GM19324 (cell line): ENCODE data around the gene CALML6.

Experiments
- ATAC-seq: cut with Tn5 transposase; IDR thresholded peaks from one replicate; pipeline ENCODE4 v1.9.1; 2021; ENCODE audit warnings: mild to moderate bottlenecking, moderate library complexity; ENCODE audit not compliant: unreplicated experiment, low FRiP score

Gene CALML6

DNA sequence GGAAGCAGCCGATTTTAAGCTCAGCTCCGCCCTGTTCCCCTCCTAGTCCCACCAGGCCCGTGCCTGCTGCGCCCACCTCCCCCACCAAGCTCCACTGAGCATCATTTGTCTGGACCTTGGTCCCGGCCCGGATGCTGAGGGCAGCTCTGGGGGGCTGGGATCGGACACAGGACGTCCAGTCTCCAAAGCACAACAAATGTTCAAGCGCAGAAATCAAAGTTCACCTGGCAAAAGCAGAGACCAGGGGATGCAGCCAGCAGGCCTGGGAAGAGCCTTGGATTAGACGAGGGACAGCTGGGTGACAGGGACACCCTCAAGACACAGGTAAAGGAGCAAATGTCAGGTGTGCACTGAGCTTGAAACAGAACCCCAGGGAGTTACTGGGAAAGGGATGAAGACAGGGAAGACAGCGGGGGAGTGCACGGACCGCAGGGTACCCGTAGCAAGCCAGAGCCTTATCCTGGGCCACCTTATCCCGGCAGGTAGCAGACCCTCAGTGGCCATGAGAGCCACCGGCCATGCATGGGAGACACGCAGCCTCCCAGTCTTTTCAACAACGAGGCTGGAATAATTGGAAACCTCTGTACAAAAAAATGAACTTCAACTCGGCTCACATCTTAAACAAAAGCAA is 26.3 kb downstream of the CALML6 start:
- ATAC-seq, result no peak

DNA sequence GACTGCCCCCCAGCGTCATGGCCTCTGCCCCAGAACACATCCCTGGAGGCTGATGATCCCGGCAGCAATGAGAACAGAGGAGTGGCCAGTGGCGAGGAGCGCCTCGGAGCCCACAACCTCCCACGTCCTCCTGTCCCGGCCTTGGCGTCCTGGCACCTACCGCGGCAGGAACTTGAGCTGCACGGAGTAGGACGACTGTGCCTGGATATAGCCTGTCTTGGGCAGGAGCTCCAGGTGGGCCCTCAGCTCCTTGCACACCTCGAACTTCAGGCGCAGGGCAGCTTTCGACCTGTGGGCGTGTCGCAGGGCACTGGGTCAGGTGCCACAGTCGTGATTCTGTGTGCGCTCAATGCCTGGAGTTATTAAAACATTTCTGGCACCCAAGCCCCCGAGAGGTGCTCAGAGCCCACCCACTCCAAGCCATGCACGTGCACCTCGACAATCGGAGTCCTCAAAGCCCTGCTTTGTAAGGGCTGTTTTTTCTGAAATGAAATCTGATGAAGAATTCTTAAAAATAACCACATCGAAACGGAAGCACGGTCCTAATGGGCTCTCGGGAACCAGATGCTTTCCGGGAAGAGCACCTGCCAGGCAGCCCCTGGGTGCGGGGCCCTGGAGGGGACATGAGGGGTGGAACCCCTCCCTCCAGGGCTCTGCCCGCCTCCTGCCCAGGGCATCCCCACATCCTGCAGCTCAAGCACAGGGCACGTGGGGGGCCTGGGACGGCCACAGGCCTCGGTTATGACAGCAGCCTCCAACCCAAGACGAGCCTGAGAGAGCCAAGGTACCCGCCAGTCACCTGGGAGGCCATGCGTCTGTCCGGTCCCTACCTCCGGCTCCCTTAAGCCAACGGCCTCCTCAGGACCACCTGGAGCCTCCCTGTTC is 27.1 kb downstream of the CALML6 start:
- no peak for ATAC-seq

DNA sequence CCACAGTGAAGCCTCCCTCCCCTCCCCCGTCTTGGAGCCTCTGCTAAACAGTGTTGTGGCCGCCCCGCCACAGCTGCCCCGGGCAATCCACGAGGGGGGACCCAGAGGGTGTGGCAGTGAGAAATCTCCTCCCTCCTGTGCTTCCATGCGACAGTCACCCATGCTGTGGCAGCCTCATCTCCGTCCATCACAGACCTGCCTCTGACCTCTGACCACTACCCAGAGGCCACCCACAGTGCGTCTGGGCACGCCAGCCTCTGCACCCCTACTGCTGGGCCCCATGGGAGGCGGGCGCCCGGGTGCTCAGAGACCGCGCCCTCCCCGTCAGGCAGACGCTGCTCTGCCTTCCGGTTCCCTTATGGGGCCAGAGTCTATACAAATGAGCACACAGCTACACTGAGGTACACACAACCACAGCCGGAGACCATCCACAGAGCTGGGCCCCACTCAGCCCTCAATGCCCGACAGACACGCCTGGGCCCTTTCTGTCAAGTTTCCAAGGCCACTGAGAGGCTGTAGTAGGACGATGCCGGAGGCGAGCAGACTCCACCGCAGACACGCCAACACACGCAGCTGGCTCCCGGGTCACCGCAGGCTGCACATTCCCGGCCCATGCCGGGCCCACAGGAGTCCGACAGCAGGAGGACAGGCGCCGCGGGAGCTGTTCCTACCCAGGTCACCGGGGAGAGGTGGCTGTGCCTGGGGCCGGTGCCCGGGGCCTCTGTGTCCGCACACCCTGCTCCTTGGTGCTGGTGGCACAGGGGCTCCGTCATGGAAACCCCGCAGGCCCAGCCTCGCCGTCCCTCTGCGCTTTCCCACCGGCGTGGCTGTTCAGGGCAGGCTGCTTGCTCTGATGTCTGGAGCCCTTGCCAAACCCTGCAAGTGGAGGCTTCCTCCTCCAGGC is 27.9 kb downstream of the CALML6 start:
- no peak for ATAC-seq

DNA sequence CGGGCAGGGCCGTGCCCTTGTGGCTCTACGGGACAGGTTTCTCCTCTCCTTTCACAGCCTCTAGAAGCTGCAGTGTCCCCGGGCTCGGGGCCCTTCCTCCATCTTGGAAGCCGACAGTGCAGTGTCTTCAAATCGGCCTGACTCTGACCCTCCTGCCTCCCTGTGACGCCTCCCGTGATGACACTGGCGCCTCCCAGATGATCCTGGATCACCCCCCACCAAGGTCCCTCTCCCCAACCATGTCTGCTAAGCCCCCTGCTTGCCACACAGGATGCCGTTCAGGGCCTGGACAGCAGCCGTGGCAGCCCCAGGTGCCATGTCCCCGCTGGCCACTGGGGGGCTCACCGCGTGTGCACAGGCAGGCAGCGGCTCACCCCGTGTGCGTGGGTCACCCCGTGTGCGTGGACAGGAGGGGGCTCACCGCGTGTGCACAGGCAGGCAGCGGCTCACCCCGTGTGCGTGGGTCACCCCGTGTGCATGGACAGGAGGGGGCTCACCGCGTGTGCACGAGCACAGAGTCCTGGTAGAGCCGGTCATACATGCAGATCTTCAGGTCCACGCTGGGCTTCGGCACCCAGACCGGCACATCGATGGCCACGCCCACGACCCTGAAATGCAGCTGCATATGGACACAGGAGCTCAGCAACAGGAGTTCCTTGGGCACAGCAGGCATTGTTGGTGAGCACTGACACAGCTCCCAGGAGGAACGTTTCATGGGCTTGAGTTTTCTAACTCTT is 28.9 kb downstream of the CALML6 start:
- ATAC-seq, result no peak

DNA sequence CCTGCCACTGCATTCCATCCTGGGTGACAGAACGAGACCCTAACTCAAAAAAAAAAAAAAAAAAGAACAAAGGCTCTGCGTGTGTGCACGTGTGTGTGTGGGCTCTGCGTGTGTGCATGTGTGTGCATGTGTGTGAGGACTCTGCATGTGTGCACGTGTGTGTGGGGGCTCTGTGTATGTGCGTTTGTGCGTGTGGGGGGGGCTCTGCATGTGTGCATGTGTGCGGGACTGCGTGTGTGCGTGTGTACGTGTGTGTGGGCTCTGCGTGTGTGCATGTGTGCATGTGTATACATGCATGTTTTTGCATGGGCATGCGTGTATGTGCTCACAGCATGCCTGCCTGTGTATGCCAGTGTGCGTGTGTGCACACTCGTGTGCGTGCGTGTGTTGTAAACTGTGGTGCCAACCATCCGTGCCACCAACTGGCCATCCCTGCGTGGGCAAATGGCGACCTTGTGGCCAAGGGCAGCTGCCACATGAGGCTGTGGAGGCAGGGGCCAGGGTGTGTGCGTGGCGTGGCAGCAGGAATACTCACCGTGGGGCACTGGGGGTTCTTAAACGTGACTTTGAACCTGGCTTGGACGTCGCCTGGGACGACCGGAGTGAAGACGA is 30.8 kb downstream of the CALML6 start:
- ATAC-seq, result no peak

DNA sequence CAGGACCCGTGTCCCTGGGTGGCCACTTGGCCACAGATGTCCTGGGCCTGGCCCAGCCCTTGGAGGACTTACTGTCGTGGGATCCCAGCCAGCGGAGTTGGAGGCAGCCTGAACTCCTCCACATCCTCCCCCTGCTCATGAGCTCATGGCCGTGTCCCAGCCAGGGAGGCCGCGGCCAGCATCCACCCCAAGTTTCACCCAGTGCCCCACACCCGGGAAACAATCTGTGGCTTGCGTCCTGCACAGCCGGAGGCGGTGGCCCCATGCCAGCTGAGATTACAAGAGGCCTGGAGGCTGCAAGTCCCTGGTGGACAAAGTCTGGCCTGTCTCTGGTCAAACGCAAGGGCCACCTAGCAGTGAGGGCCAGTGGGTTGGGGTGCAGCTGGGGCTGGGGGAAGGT is 31.5 kb downstream of the CALML6 start:
- no peak for ATAC-seq

DNA sequence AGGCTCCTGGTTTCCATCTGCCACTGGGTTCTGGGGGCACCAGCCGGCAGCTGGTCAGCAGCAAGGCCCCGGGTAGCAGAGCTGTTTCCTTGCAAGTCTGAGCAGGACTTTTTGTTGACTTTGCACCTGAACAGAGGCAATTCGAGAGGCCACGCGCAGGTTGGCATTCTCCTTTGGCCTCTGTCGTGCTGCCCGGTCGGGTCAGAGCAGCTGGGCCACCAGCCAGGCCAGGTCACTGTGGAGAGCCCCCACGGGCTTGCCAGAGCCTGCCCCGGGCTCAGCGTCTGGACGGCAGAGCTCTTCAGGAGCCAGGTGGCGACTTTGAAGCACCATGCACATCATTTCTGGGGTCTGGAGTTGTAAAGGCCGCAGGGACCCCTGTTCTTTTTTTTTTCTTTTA is 32.4 kb downstream of the CALML6 start:
- no peak for ATAC-seq

DNA sequence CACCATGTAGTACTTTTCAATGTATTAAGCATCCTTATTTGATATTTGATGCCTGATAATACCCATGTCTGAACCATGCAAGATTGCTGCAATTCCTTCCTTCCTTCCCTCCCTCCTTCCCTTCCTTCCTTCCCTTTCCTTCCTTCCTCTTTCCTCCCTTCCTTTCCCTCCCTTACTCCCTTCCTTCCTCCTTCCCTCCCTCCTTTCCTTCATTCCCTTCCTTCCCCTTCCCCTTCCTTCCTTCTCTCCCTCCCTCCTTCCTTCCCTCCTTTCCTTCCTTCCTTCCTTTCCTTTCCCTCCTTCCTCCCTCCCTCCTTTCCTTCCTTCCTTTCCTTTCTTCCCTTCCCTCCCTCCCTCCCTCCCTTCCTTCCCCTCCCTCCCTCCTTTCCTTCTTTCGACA is 33.7 kb downstream of the CALML6 start:
- no peak for ATAC-seq

DNA sequence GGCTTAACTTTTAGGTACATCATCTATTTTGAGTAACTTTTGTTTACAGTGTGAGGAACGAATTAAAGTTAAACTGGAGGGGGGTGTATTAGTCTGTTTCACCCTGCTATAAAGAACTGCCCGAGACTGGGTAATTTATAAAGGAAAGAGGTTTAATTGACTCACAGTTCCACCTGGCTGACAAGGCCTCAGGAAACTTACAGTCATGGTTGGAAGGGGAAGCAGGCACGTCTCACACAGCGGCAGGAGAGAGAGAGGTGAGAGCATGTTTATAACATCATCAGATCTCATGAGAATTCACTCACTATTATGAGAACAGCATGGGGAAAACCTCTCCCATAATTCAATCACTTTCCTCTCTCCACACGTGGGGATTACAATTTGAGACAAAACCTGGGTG is 35.9 kb downstream of the CALML6 start:
- no peak for ATAC-seq

DNA sequence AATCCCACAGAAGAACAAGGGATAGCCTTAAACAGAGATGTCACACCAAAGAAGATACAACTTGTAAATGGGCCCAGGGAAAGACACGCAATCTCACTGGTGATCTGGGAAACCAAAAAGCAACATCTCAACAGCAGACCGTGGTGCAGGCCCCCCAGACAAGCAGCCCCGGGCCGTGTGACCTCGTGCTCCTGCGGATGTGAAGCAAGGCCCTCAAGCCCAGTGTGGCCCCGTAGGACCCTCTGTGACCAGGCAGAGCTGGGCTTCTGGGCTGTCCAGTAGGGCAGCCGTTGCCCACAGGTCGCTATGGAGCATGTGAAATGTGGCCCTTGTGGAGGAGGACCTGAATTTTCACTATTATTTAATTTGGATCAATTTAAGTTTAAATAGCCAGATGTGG is 39.0 kb downstream of the CALML6 start:
- no peak for ATAC-seq

DNA sequence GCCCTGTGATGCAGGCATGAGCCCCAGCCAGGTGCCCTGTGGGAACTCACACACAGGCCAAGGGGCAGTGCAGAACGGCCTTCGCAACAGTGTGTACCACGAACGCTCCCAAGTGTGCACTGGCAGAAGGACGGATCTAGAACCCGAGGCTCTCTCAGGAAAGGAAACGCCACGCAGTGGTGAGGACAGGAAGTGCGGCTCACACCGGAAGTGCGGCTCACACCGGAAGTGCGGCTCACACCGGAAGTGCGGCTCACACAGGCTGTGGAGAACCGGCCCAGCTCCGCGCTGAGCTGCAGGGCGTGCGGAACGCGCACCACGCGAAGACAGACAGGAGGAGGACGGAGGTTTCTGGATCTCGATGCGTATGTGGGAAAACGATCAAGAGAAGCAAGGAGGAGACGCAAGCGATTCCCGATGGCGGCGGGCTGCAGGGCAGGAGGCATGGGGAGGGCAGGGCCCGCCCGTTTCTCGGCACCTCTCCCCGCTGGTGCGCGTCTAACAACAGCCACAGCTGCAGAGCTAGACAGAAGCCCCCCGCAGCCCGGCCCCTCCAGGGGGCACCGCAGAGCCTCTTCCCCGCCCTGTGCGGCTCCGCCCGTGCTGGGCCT is 39.9 kb downstream of the CALML6 start:
- no peak for ATAC-seq

DNA sequence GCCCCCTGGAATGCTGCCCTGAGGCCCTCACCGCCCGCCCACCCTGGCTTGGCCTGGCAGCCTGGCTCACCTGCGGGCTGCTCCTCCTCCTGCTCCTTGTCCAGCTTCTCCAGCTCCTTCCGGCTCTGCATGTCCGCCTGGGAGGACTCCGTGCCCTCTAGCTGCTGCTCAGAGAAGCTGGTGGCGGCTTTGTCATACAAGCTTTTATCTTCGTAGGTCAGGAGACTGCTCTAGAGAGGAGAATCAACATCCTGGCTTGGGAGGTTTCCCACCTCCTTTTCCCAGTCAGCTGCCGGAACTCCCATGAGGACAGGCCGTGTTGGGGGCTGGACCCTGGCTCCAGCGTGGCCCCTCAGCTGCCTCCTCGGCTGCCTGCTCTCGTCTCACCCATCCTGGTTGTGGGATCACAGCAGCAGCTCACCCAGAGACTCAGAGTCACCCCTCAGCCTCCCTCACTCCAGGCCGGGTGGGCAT is 40.6 kb downstream of the CALML6 start:
- no peak for ATAC-seq

DNA sequence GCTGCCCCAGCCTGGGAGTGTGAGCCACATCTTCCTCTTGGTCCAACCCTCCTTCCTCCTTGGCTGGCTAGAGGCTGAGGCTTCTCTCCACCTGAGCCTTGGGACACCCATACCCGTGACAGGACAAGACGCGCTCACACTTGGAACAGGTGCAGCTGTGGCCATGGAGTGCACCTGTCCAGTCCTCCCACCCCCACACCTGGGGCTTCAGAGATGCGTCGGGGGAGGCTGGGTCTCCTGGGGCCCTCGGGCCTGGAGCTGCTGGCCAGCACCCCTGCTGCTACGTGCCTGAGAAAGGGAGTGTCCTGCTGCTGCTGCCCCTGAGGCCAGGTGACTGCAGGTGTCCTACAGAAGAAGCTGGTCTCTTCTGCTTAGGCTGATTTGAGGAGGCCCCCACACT is 41.0 kb downstream of the CALML6 start:
- ATAC-seq, result no peak

DNA sequence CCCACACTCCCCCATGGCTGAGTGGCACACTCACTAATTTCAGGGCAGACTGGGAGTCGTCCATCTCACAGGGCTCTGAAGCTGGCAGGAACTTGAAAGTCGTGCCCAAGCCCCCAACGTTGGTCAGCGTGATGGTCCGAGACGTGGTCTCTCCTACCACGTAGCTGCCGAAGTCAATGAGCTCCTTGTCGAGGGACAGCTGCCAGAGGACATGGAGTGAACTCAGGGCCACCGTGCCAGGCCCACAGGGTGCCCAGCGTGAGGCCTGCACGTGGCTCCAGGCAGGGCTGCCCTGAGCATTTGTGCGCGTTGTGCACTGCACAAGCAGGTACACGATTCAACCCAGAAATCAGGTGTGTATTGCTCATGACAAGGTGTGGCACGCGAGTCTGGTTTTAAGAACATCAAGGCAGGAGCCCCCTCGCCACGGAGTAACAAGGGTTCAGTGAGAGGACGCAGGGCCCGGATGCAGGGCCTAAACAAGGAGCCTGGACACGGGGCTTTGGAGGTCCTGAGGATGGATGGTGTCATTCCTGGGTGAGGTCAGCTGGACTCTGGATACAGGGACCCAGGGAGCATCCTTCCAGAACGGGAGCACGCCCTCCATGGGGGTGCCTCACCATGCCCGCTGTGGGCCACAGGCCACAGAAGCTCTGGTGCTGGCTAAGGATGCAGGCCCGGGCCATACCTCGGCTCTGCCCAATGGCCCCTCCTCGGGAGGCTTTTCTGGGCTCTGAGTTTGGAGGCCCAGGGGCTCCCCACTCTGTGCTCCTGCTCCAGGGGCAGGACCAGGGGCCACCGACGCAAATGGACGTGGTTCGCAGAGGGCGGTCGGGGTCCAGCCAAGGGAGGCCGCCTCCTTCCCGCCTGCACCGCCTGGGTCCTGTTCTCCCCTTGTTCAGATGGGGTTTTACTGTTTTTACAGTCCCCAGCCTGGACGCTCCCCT is 41.8 kb downstream of the CALML6 start:
- no peak for ATAC-seq

DNA sequence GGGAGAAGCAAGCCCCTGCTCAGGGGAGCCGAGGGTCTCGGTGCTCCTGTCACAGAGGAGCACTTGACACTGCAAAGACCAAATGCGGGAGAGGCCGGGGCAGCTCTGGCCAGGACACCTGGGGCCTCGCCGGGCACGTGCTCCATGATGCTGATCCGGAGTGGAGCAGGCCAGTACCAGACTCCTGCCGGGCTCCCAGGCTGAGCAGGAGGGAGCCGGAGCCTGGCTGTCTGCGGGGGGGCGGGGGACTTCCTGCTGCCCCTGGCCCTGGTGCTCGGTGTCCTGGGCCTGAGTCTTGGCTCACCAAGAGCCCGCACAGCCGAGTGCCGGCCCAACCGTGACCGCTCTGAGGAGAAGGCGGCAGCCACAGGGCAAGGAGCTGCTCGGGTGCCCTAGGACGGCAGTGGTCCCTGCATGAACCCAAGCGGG is 42.5 kb downstream of the CALML6 start:
- no peak for ATAC-seq

DNA sequence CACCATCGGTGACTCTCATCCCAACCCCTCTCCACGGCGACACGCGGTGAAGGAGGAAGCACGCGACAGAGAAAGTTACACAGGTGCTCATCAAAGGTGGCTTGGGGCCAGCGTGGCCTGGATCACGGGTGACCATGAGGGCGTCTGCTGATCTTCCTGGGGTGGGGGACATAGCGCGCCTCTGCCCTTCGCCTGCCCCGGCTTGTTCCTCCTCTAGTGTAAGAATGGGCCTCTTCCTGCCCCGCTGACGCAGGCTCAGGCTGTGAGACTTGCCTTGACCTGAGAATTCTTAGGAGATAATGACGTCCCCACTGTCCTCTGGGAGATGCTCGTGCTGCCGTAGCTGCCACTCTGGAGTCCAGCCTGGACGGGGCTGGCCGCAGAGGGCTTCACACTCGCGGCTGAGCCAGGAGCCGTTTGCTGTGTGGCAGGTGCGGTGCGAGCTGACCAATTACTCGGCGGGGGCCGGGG is 43.0 kb downstream of the CALML6 start:
- ATAC-seq, result no peak

DNA sequence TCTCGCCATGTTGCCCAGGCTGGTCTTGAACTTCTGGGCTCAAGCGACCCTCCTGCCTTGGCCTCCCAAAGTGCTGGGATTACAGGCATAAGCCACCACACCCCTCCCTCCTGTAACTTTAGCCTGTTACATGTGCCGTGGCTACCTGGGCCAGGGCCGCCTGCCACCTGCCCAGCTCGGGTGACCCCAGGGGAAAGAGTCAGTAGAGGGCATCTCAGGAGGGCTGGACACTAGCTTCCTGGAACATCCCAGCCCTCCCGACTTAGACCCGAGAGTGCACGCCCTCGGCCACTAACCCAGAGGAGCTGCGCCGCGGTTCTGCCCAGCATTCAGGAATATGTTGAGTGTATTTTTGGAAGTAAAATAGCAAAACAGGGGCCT is 44.4 kb downstream of the CALML6 start:
- no peak for ATAC-seq

DNA sequence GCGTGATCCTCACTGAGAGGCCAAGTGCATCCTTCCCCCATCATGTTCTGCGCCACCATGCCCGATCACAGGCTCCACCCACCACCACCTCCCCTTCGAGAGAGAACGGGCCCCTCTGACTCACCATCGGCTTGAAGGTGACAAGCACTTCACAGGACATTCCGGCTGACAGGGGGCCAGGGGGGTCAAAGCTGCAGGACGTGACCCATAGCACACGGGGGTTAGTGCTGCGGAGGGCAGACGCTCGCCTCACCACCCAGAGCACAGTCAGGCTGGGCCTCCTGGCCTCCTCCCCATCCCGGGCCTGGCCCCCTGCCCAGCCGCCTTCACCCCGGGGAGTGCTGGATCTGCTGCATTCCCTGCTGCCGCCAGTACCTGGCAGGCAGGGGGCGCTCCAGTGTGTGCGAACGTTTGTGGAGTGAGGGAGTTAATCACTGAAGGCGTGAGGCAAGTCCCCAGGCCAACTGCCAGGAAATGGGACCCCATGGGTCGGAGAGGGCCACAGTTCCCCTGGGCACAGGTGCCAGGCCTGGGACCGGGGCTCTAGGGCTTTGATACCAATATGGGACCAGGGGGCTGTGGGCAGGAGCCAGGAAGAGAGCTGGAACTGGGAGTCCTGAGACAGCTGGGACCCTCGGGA is 44.9 kb downstream of the CALML6 start:
- ATAC-seq, result no peak
